GM18873 (cell line): Measurements from ENCODE around the gene METTL26.

Source experiments
- ATAC-seq: cut with Tn5 transposase; IDR thresholded peaks from one replicate; pipeline ENCODE4 v1.9.1; 2021; ENCODE audit warnings: mild to moderate bottlenecking, moderate library complexity, moderate number of reproducible peaks; ENCODE audit not compliant: unreplicated experiment, low FRiP score

The METTL26 gene

DNA sequence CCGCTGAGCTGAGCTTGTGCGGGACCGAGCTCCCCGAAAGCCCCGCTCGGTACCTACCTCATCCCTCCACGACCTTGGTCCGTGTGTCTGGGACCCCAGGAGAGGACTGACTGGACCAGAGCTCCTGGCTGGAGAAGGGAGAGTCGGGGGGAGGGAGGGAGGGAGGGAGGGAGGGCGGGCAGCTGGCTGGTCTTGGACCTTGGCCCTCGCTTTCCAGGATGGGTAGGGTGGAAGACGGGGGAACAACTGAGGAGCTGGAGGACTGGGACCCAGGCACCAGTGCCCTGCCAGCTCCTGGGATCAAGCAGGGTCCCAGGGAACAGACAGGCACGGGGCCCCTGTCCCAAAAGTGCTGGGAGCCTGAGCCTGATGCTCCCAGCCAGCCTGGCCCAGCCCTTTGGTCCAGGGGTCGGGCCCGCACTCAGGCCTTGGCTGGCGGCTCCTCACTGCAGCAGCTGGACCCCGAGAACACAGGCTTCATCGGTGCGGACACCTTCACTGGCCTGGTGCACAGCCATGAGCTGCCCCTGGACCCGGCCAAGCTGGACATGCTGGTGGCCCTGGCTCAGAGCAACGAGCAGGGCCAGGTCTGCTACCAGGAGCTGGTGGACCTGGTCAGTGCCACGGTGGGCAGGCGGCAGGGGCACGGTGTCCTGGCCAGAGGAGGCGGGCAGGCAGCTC lies 39.9 kb upstream of the METTL26 start:
- ATAC-seq, result no peak

DNA sequence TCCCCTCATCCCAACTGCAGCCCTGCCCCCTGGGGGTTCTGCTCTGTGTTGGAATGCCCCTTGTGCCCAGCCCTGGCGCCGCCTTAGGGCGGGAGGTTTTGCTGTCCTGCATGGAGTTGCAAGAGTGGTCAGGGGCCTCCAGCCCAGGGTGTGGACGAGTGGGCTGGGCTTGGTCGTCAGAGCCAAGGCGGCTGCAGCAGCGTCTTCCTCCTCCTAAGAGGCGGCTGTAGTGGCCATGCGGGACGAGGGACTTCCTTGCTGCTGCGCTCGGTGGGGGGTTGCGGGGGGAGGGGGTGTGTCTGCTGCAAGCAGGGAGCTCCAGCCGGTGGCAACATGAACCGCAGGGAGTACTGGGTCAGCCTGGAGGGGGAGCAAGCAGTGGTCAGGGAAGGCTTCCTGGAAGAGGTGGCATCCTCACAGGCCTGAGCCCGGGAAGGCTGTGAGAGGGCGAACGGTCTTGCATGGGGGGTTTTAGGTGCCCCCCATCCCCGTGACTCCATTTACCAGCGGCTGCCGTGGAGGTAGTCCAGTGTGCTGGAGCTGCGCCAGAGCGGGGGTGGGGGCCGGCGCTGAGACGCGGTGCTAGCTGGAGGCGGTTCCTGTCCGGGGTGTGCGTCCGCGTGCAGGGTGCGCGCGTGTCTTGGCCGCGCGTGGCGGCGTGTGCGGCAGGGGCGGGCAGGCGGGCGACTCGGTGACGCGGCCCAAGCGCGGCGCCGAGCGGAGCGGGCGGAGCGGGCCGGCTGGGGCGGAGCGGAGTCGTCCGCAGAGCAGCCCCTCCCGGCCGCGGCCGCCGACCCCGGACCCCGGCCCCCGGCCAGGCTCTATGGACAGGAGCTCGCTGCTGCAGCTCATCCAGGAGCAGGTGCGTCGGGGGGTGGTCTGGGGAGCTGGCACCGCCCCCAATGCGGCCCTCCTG lies 39.1 kb upstream of the METTL26 start, which contains the start of gene RHBDL1:
TSS of gene RHBDL1 (plus strand) at position 704 of the 916 bp plus-strand sequence. CDS start at position 824, 120 bp downstream.
- ATAC-seq, result no peak

DNA sequence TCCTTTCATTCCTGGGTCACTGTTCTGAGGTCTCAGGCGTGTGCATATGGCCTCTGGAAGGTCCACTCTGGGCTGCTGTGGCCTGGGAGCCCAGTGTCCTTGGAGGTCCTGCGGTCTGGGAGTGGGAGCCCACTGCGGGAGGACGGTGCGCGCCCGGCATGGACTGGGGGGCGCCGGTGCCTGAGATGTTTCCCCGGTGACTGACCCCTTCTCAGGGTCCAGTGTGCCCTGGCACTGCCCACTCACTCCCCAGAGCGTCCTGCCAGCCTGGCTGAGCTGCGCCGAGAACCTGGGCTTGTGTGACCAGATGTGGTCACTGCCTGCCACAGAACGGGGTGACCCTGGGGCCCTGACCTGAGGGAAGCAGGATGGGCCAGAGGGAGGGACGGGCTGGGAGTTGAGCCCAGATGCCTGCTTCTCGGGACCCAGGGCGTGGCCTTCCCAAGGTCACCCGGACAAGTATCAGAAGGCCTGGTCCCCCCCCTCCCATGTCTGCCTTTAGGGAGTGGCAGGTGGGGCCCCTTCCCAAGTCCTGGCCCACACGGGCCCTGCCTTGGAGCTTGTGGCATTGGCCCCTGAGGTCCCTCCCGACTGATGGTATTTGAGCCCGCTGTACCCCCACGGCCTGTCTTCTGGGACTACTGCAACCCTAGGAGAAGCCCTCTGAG lies 38.2 kb upstream of the METTL26 start:
- no peak for ATAC-seq

DNA sequence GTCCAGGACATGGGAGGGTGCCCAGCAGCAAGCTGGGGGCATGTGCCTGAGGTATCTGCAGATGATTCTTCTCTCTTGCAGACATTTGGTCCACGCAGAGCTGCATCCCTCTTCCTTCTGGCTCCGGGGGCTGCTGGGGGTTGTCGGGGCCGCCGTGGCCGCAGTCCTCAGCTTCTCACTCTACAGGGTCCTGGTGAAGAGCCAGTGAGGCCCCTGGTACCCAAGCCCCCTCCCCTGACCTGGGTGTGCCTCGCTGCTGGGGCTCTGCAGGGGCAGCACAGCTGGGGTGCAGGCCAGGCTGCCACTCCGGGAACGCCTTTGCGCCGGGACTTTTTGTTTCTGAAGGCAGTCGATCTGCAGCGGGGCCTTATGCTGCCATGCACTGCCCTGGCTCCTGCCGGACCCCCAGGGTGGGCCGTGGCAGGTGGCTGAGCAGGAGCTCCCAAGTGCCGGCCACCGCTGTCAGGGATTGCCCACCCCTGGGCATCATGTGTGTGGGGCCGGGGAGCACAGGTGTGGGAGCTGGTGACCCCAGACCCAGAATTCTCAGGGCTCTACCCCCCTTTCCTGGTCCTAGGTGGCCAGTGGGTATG lies 37.4 kb upstream of the METTL26 start:
- ATAC-seq, result no peak

DNA sequence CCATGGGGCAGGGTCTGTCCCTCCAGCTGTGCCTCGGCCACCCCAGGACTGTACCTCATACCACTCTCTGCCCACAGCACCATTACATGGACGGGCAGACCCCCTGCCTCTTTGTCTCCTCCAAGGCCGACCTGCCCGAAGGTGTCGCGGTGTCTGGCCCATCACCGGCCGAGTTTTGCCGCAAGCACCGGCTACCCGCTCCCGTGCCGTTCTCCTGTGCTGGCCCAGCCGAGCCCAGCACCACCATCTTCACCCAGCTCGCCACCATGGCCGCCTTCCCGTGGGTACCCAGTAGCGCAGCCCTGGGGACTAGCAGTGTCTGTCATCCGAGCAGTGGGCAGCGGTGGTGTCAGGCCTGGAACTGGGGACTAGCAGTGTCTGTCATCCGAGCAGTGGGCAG lies 36.7 kb upstream of the METTL26 start:
- ATAC-seq, result no peak

DNA sequence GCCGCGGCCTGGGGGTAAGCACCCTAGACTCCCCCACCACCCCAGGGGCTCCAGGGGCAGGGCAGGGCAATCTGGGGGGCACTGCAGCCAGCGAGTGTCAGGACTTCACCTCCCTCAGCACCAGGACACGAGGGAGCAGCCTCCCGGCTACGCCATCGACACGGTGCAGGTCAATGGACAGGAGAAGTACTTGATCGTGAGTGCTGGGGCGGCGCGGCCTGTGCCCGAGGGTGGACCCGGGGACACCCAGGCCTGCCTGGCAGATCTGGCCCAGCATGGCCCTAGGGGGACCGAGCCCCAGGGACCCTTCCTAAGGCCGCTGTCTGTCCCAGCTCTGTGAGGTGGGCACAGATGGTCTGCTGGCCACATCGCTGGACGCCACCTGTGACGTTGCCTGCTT lies 36.3 kb upstream of the METTL26 start:
- no peak for ATAC-seq

DNA sequence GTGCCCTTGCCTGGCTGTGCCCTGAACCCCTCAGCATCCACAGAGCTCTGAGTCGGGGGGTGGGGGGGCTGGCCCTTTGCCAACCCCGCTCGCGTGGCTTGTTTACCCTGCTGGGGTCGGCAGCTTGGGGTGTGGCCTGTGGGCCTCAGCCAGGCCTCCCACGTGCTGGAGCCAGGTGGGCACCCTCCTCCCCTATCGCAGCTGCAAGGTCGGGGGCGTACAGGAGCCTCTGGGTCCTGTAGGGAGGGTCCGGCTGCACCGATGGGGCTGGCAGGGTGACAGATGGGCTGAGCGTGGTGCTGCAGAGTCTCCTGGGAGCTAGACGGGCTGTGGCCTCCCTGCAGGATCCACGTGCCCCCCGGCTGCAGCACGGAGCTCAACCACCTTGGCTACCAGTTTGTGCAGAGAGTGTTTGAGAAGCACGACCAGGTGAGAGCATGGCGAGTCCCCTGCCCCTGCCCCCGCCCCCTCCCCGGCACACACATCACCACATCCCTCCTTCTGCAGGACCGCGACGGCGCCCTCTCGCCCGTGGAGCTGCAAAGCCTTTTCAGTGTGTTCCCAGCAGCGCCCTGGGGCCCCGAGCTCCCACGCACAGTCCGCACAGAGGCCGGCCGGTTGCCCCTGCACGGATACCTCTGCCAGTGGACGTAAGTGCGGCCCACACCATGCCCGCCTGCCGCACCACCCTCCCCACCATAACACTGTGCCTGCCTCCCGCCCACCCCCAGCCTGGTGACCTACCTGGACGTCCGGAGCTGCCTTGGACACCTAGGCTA lies 35.4 kb upstream of the METTL26 start:
- ATAC-seq, result no peak

DNA sequence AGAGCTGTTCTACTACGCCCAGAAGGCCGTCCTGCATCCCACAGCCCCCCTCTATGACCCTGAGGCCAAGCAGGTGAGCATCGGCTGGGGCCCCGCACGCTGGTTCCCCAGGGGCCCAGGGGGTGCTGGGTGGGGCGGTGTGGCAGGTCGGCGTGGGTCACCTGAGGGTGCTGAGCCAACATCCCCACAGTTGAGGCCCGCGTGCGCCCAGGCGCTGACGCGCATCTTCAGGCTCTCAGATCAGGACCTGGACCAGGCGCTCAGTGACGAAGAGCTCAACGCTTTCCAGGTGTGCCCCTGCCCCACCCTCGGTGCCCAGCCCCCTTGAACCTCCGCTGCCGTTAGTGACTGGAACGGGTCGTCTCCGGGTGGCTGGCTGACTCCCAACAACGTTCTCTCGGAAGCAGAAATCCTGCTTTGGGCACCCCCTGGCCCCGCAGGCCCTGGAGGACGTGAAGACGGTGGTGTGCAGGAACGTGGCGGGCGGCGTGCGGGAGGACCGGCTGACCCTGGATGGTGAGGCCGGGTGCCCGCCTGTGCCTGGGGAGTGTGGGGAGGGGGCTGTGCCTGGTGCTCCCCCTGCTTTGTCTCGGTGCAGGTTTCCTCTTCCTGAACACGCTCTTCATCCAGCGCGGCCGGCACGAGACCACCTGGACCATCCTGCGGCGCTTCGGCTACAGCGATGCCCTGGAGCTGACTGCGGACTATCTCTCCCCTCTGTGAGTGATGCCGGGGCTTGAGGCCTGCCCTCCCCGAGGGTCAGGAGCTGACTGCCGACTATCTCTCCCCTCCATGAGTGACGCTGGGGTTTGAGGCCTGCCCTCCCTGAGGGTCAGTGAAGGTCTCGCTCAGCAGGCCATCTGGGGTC lies 34.6 kb upstream of the METTL26 start:
- ATAC-seq, result no peak

DNA sequence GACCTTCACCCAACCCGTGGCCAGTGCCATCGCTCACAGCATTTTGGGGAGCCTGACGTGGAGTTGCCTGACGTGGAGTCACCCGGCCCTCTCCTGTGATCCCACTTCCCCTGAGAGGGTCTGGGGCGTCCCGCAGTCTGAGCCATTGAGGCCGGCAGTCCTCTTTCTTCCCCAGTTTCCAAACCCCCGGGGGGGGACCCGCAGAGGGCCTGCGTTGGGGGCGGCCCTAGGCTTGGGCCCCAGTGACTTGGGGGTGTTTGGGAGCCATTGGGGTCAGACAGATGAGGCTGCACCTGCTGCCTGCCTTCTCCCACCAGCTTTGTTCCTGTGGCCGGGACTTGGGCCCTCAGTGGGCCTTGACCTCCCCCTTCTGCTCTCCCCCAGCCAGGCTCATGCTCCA lies 33.6 kb upstream of the METTL26 start:
- ATAC-seq, result no peak

DNA sequence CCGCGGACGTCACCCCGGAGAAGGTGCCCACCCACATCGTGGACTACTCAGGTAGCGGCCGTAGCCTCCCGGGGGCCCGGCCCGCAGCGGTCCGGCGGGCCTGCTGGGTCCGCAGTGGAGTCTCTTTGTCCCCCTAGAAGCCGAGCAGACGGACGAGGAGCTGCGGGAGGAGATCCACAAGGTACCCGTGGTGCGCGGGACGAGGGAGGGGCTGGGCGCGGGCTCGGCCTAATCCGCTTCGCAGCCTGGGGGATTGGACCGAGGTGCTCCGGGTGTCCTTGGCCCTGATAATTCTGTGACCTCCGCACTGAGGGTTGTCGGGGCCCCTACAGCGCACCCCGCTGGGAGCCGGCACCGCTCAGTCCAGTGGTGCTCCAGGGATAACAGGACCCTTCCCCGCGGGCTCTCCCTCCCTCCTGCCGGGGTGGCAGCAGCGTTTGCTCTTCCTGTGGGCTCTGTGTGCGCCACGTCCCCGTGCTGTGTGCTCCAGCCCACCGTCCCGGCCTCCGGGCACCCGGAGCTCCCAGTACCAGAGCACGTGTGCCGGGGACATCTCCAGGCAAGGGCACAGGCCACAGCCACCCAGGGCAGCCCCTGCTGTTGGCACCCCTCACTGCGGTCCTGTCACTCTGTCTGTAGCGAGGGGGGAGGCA lies 32.5 kb upstream of the METTL26 start:
- ATAC-seq, result no peak

DNA sequence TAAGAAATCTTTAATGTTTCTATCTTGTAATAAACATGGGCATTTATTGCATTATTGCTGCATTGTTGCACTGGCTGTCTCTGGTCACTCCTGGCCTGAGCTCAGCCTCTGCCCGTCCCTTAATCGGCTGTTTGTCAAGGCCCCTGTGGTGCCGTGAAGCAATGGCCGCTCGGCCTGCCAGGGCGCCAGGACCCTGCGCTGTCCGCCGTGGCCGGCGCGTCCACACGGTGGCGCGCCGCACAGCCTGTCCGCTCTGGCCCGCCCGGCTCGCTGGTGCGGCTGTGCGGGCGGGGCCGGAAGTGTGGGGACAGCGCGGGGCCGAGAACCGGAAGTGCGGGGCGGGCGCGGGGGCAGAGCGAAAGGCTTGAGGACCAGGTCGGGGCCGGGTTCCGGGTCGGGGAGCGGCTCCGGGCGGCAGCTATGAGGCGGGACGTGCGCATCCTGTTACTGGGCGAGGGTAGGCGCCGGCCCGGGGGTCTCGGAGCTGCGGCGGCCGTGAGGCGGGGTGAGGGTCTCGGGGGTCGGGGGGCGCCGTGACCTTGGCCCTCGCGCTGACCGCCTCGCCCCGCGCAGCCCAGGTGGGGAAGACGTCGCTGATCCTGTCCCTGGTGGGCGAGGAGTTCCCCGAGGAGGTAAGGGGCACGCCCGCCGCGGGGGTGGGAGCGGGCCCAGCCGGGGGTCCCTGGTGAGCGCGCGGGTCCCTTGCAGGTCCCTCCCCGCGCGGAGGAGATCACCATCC lies 31.8 kb upstream of the METTL26 start, which contains the start of gene RHOT2:
TSS of gene RHOT2 (plus strand) at position 353 of the 739 bp plus-strand sequence. CDS start at position 421, 68 bp downstream.
- no peak for ATAC-seq

DNA sequence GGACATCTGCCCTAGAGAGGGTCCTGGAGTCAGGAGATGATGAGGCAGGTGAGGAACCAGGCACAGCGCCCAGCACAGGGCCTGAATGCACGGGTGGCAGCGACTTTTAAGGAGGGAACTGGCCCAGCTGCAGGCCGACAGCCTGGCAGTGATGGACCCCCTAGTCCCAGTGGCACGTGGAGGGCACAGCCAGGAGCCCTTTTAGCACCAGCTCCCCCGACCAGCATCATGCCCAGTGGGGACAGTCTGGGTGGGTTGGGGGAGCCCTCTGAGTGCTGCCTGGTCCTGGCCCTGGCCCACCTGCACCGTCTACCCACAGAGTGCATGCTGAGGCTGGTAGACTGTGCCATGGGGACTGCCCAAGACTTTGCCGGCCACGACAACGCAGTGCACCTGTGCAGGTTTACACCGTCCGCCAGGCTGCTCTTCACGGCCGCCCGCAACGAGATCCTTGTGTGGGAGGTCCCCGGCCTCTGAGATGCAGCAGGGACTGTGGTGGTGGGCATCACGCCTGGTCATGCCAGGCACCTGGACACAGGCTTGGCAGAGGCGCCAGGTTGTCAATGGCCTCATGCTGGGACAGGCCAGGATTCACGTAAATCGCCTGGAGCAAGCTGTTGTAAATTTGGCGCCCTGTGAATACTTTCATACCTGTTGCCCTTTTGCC lies 31.1 kb upstream of the METTL26 start:
- no peak for ATAC-seq

DNA sequence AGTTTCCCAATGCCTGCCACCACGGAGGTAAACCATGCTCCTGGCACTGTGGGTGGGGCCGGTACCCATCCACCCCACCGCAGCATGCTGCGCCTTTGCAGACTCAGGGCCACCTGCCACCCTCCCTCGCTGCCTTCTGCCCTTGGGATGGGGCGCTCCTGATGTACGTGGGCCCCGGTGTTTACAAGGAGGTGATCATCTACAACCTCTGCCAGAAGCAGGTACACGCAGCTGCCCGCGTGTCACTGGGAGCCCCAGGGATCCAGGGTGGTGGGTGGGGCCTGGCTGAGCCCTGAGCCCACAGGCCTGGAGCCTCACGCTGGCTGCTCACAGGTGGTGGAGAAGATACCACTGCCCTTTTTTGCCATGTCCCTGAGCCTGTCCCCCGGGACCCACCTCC lies 30.5 kb upstream of the METTL26 start:
- no peak for ATAC-seq

DNA sequence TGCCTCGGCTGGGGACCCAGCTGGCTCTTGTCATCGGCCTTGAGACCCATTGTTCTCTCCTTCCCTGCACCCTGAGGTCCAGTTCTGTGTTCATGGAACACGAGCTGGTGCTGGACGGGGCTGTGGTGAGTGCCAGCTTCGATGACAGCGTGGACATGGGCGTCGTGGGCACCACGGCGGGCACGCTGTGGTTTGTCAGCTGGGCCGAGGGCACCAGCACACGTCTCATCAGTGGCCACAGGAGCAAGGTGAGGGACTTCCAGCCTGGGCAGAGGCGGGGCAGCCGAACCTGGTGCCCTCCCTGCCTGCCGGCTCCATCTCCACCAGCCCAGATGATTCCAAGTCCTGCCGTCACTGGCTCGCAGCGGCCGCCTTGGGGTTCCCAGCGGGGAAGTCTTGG lies 26.5 kb upstream of the METTL26 start:
- no peak for ATAC-seq

DNA sequence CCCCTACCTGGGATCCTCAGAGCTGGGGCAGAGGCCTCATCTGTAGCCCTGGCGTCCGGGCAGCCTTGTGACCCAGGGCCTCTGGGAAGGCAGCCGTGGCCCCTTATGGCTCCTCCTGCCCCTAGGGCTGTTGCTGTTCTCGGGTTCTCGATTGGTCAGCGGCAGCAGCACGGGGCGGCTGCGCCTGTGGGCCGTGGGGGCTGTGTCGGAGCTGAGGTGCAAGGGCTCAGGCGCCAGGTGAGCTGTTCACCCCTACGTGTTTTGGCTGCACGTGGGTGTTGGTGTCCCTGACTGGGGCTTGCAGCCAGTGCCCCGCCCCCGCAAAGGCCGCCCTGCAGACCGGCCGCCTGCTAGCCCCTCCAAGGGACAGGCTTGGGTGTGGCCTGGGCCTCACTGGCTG lies 26.0 kb upstream of the METTL26 start:
- no peak for ATAC-seq

DNA sequence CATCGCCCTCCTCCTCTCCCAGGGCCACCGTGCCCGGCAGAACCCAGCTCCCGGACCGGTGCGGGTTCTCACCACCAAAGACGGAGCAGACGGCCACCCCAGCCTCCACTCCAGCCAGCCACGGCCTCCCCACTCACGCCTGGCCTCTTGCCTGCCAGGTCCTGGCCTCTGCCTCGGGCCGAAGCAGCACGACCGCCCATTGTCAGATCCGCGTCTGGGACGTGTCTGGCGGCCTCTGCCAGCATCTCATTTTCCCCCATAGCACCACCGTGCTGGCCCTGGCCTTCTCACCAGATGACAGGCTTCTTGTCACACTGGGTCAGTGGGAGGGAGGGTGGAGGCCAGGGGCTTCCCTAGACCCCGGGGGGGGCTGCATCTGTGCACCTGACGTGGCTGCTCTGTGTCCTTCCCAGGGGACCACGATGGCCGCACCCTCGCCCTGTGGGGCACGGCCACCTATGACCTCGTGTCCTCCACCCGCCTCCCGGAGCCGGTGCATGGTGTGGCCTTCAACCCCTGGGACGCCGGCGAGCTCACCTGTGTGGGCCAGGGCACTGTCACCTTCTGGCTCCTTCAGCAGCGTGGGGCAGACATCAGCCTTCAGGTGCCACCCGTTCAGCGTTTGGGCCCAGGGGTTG lies 25.2 kb upstream of the METTL26 start:
- no peak for ATAC-seq
